Gastrocnemius medialis (tissue), 4 donors: ENCODE data around the gene GRIK1. TPM values are rescaled to one million over a fixed set of nuclear protein-coding genes. Genes with fewer than 3 reads are reported as not detected.

ENCODE experiments used
- ATAC-seq, 2 donors: fragments of 150-250 bp; one replicate each; pipeline ENCODE4 v1.9.1; 2016
- DNase-seq, 2 donors: peaks; one replicate each; pipeline ENCODE4 v3.0.0-alpha.2; 2019
- H3K27ac ChIP-seq, 4 donors: fragments of 200-600 bp; sonication (generic); 1 replicate in 1 of 4; 2 replicates in 3 of 4; pipeline ENCODE4 v1.5.1; 2016 to 2018; ENCODE audit warnings: mild to moderate bottlenecking in 2 of 4, moderate library complexity in 1 of 4
- H3K27me3 ChIP-seq, 3 donors: fragments of 200-600 bp; sonication (generic) in 2 of 3; 1 replicate in 1 of 3; 2 replicates in 2 of 3; pipeline versions ENCODE4 v1.5.1 to v1.6.0; 2016 to 2019; ENCODE audit warnings: mild to moderate bottlenecking in 1 of 3, moderate library complexity in 1 of 3
- H3K36me3 ChIP-seq, 2 donors: fragments of 200-600 bp; sonication (generic) in 1 of 2; one replicate each; pipeline ENCODE4 v1.5.1; 2017 to 2018
- H3K4me1 ChIP-seq, 2 donors: fragments of 200-600 bp; sonication (generic) in 1 of 2; one replicate each; pipeline ENCODE4 v1.5.1; 2016 to 2017; ENCODE audit warnings: mild to moderate bottlenecking in 2 of 2
- H3K4me3 ChIP-seq, 4 donors: fragments of 200-600 bp; sonication (generic) in 3 of 4; 1 replicate in 1 of 4; 2 replicates in 3 of 4; pipeline ENCODE4 v1.5.1; 2016 to 2019; ENCODE audit warnings: mild to moderate bottlenecking in 2 of 4
- H3K9me3 ChIP-seq, 3 donors: fragments of 200-600 bp; sonication (generic) in 2 of 3; 1 replicate in 1 of 3; 2 replicates in 2 of 3; pipeline ENCODE4 v1.5.1; 2016 to 2019
- CTCF ChIP-seq, 5 experiments: fragments of 450-650 bp in 3 of 5; fragments of 200-600 bp in 2 of 5; sonication (generic) in 2 of 5; IDR thresholded peaks in 4 of 5; conservative IDR thresholded peaks in 1 of 5; 1 replicate in 4 of 5; 2 replicates in 1 of 5; pipeline ENCODE4 v1.5.1; 2016 to 2019; ENCODE audit warnings: antibody characterized with exemption in 5 of 5, mild to moderate bottlenecking in 3 of 5, moderate library complexity in 3 of 5
- POLR2A ChIP-seq, 2 donors: fragments of 450-650 bp; IDR thresholded peaks; one replicate each; pipeline ENCODE4 v1.6.1; 2017; ENCODE audit warnings: antibody characterized with exemption in 2 of 2, mild to moderate bottlenecking in 2 of 2, moderate library complexity in 2 of 2
- in situ Hi-C, 4 donors: fragments of 200-750 bp; cut with MboI; loops; one replicate each; pipeline versions ENCODE4 v1.15.0 to v1.8.0; 2017; ENCODE audit warnings: low sequenced_read_pairs in 4 of 4
- intact Hi-C: fragments of 100-400 bp; cut with DNase I; formaldehyde crosslinking; loops from one replicate; pipeline ENCODE4 v1.15.1; 2023; ENCODE audit warnings: low total_unique reads
- total RNA-seq, 4 donors: library from RNA; depleted of rRNA; stranded (reverse); fragments of >200 nt; gene quantifications; one replicate each; pipeline versions ENCODE4 v1.1.0 to v1.2.3, GENCODE V29; 2016

Gene GRIK1
- total RNA-seq, 4 donors from 2014 or later = 0.13 TPM; not detected in 3

DNA sequence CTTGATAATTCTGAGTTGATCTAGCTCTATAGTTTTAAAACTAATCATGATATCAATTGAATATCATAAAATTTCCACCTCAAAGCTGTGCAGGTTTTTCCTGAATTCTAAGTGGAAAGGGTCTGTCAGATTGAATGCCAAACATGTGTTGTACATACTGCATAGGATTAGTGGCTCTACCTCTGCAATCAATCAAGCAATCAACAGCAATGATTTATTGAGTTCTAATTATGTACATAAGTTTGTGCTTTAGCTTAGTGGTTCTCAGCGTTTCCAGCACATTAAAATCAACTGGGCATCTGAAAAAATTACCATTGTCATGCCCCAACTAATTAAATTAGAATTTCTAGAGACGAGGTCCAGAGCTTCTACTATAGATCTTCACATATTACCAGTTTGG, 389.6 kb downstream of the GRIK1 start:
- Histone ChIP-seq H3K27ac (no peak overlapping the region), H3K9me3 (no peaks in the 10 kb centered on the region), H3K4me3 (no peak overlapping the region), H3K36me3 (no peaks in the 10 kb centered on the region), H3K27me3 (no peaks in the 10 kb centered on the region), H3K4me1 (no peaks in the 10 kb centered on the region)
- TF ChIP-seq POLR2A (IDR thresholded peaks at IDR 0.05) = no peak
- TF ChIP-seq CTCF (IDR thresholded peaks at IDR 0.05 in 4 of 5, conservative IDR thresholded peaks at IDR 0.05 in 1 of 5) = no peak
- in situ Hi-C loops = no loop called here
- DNase-seq = no peak
- intact Hi-C loops = no loop called here
- no peak for ATAC-seq

GRCh38 chr21:29549614-29550013, 390.2 kb downstream of the GRIK1 start:
- ATAC-seq (no peak), DNase-seq (no peak)
- intact Hi-C loops (no loop called here), in situ Hi-C loops (no loop called here)
- no peak for TF ChIP-seq POLR2A (IDR thresholded peaks at IDR 0.05)
- TF ChIP-seq CTCF (IDR thresholded peaks at IDR 0.05 in 4 of 5, conservative IDR thresholded peaks at IDR 0.05 in 1 of 5) = no peak
- H3K4me3 ChIP-seq = no peak overlapping the region
- no peaks in the 10 kb centered on the region for H3K27me3 ChIP-seq
- H3K9me3 ChIP-seq = no peaks in the 10 kb centered on the region
- H3K36me3 ChIP-seq = no peaks in the 10 kb centered on the region
- H3K27ac ChIP-seq = no peak overlapping the region
- H3K4me1 ChIP-seq = no peaks in the 10 kb centered on the region

- H3K36me3 ChIP-seq = no peaks in the 10 kb centered on the region
- TF ChIP-seq POLR2A (IDR thresholded peaks at IDR 0.05) = no peak
- no peak for TF ChIP-seq CTCF (IDR thresholded peaks at IDR 0.05 in 4 of 5, conservative IDR thresholded peaks at IDR 0.05 in 1 of 5)
- in situ Hi-C loops = no loop called here
- ATAC-seq (no peak), DNase-seq (no peak)
- H3K27ac ChIP-seq = no peak overlapping the region
- H3K4me1 ChIP-seq = no peaks in the 10 kb centered on the region
- no peak overlapping the region for H3K4me3 ChIP-seq
- H3K9me3 ChIP-seq = no peaks in the 10 kb centered on the region
- intact Hi-C loops = no loop called here
- no peaks in the 10 kb centered on the region for H3K27me3 ChIP-seq
Measured at GRCh38 chr21:29547998-29548397, 391.8 kb downstream of the GRIK1 start.

GRCh38 chr21:29546071-29546470, 393.7 kb downstream of the GRIK1 start:
- no peak overlapping the region for H3K4me3 ChIP-seq
- no peak for DNase-seq
- intact Hi-C loops (no loop called here), in situ Hi-C loops (no loop called here)
- H3K4me1 ChIP-seq = no peaks in the 10 kb centered on the region
- no peak for ATAC-seq
- H3K36me3 ChIP-seq = no peaks in the 10 kb centered on the region
- no peaks in the 10 kb centered on the region for H3K9me3 ChIP-seq
- H3K27me3 ChIP-seq = no peaks in the 10 kb centered on the region
- TF ChIP-seq POLR2A (IDR thresholded peaks at IDR 0.05) = no peak
- no peak for TF ChIP-seq CTCF (IDR thresholded peaks at IDR 0.05 in 4 of 5, conservative IDR thresholded peaks at IDR 0.05 in 1 of 5)
- no peak overlapping the region for H3K27ac ChIP-seq

- Histone ChIP-seq H3K36me3 (no peaks in the 10 kb centered on the region), H3K4me3 (no peak overlapping the region), H3K9me3 (no peaks in the 10 kb centered on the region), H3K4me1 (no peaks in the 10 kb centered on the region), H3K27ac (no peak overlapping the region), H3K27me3 (no peaks in the 10 kb centered on the region)
- ATAC-seq (no peak), DNase-seq (no peak)
- intact Hi-C loops (no loop called here), in situ Hi-C loops (no loop called here)
- TF ChIP-seq CTCF (IDR thresholded peaks at IDR 0.05 in 4 of 5, conservative IDR thresholded peaks at IDR 0.05 in 1 of 5) = no peak
- no peak for TF ChIP-seq POLR2A (IDR thresholded peaks at IDR 0.05)
Measured at GRCh38 chr21:29540289-29540688, 399.5 kb downstream of the GRIK1 start.
